ENCODE data around the gene ODF4.

DNA sequence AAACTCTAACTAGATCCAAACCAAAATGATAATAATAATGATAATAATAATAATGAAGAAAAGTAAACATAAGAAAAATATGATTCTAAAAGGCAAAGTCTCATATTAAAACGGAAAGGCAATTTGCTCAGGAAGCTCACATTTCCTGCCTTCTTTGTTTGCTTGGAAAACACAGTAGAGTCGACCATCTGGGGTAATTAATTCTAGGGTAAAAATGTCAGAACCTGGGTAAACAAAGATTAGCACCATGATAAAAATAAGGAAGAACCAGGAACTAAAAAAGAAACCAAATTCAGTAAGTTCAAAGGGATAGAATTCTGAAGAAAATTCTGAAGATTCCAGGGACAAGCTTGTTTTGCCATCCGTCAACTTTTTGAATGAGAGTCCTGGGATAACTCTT lies 20.6 kb downstream of the ODF4 start:
- TF ChIP-seq POLR2A (IDR thresholded peaks at IDR 0.05), result no peak
- TF ChIP-seq, protein P1, sequence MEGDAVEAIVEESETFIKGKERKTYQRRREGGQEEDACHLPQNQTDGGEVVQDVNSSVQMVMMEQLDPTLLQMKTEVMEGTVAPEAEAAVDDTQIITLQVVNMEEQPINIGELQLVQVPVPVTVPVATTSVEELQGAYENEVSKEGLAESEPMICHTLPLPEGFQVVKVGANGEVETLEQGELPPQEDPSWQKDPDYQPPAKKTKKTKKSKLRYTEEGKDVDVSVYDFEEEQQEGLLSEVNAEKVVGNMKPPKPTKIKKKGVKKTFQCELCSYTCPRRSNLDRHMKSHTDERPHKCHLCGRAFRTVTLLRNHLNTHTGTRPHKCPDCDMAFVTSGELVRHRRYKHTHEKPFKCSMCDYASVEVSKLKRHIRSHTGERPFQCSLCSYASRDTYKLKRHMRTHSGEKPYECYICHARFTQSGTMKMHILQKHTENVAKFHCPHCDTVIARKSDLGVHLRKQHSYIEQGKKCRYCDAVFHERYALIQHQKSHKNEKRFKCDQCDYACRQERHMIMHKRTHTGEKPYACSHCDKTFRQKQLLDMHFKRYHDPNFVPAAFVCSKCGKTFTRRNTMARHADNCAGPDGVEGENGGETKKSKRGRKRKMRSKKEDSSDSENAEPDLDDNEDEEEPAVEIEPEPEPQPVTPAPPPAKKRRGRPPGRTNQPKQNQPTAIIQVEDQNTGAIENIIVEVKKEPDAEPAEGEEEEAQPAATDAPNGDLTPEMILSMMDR (IDR thresholded peaks at IDR 0.05), result no peak
- TF ChIP-seq EP300 (IDR thresholded peaks at IDR 0.05), result no peak

Data from ovary (tissue), 3 donors.